HG03135 (cell line): ENCODE data around the gene ZNF391.
"Not testable (repeated sequence)": the region's sequence is repeated elsewhere in the genome, so short reads cannot be mapped to it uniquely, and the experiment has no call there.

Experiments used
- ATAC-seq: cut with Tn5 transposase; IDR thresholded peaks from one replicate; pipeline ENCODE4 v1.9.1; 2021; ENCODE audit warnings: mild to moderate bottlenecking, moderate library complexity; ENCODE audit not compliant: unreplicated experiment

The ZNF391 gene

GRCh38 chr6:27419363-27419762 is 30.8 kb downstream of the ZNF391 start:
- ATAC-seq, result no peak

GRCh38 chr6:27422651-27423332 is 34.2 kb downstream of the ZNF391 start:
- no peak for ATAC-seq

GRCh38 chr6:27424851-27425250 is 36.3 kb downstream of the ZNF391 start:
- not testable (repeated sequence) for ATAC-seq

GRCh38 chr6:27426045-27426620 is 37.6 kb downstream of the ZNF391 start:
- ATAC-seq, result no peak

- ATAC-seq, result no peak
Measured at GRCh38 chr6:27428502-27428901, 39.9 kb downstream of the ZNF391 start.

- no peak for ATAC-seq
Measured at GRCh38 chr6:27428966-27429365, 40.4 kb downstream of the ZNF391 start.

GRCh38 chr6:27433714-27434113 is 45.2 kb downstream of the ZNF391 start:
- ATAC-seq, result no peak

- no peak for ATAC-seq
Measured at GRCh38 chr6:27439371-27439770, 50.8 kb downstream of the ZNF391 start.

- ATAC-seq, result no peak
Measured at GRCh38 chr6:27441001-27441400, 52.4 kb downstream of the ZNF391 start.

GRCh38 chr6:27442932-27443331 is 54.4 kb downstream of the ZNF391 start:
- no peak for ATAC-seq

- no peak for ATAC-seq
Measured at GRCh38 chr6:27448456-27448855, 59.9 kb downstream of the ZNF391 start.

- ATAC-seq, result no peak
Measured at GRCh38 chr6:27451660-27452390, 63.3 kb downstream of the ZNF391 start.

- no peak for ATAC-seq
Measured at GRCh38 chr6:27452496-27452897, 63.9 kb downstream of the ZNF391 start.
